ENCODE measurements around the gene ST7. TPM values are rescaled to one million over a fixed set of nuclear protein-coding genes. Genes with fewer than 3 reads are reported as not detected.

Gene ST7
- total RNA-seq, 3 donors from 2014 or later (not counting 1 experiment from before 2014, with no cell fraction given), result 9.8 to 15.7 (median 12.9) TPM

GRCh38 chr7:117247809-117248208 lies 294.5 kb downstream of the ST7 start:
- Histone ChIP-seq H3K4me1 (ENCODE audit: control insufficient read depth, insufficient read depth, low read length) (no peaks in the 10 kb centered on the region), H3K36me3 (ENCODE audit: control insufficient read depth, insufficient read depth, low read length) (no peaks in the 10 kb centered on the region), H3K9me3 (ENCODE audit: control insufficient read depth, insufficient read depth, low read length) (no peaks in the 10 kb centered on the region), H3K27ac (ENCODE audit: low read length) (no peak overlapping the region), H3K4me3 (ENCODE audit: low read length) (no peak overlapping the region), H3K27me3 (ENCODE audit: control insufficient read depth, insufficient read depth, low read length) (no peaks in the 10 kb centered on the region)
- H3K4me1 Mint-ChIP-seq, result no peaks in the 10 kb centered on the region
- H3K9me3 Mint-ChIP-seq, result peaks cover 3 to 7% of the 10 kb centered on the region in 2 donors
- intact Hi-C loops (cut with micrococcal nuclease), result no loop called here
- ATAC-seq (no peak), DNase-seq (no peak)
- TF ChIP-seq, protein P1, sequence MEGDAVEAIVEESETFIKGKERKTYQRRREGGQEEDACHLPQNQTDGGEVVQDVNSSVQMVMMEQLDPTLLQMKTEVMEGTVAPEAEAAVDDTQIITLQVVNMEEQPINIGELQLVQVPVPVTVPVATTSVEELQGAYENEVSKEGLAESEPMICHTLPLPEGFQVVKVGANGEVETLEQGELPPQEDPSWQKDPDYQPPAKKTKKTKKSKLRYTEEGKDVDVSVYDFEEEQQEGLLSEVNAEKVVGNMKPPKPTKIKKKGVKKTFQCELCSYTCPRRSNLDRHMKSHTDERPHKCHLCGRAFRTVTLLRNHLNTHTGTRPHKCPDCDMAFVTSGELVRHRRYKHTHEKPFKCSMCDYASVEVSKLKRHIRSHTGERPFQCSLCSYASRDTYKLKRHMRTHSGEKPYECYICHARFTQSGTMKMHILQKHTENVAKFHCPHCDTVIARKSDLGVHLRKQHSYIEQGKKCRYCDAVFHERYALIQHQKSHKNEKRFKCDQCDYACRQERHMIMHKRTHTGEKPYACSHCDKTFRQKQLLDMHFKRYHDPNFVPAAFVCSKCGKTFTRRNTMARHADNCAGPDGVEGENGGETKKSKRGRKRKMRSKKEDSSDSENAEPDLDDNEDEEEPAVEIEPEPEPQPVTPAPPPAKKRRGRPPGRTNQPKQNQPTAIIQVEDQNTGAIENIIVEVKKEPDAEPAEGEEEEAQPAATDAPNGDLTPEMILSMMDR (IDR thresholded peaks at IDR 0.05), result no peak
- no peak overlapping the region for H3K4me3 Mint-ChIP-seq
- WGBS (ENCODE audit: insufficient coverage), result 71% methylated on average over 4 of the region's 4 CpGs
- no peaks in the 10 kb centered on the region for H3K36me3 Mint-ChIP-seq
- no peak overlapping the region for H3K27ac Mint-ChIP-seq
- peaks cover 0 to 6% of the 10 kb centered on the region in 2 donors for H3K27me3 Mint-ChIP-seq (ENCODE audit: low read depth in 2 of 2)

GRCh38 chr7:117248829-117249228 lies 295.5 kb downstream of the ST7 start:
- intact Hi-C loops (cut with micrococcal nuclease), result no loop called here
- DNase-seq, result no peak
- 84% methylated on average over 5 of the region's 5 CpGs for WGBS (ENCODE audit: insufficient coverage)
- no peaks in the 10 kb centered on the region for H3K9me3 ChIP-seq (ENCODE audit: control insufficient read depth, insufficient read depth, low read length)
- no peak overlapping the region for H3K4me3 ChIP-seq (ENCODE audit: low read length)
- ATAC-seq, result no peak
- Mint-ChIP-seq H3K4me1 (no peaks in the 10 kb centered on the region), H3K27ac (no peak overlapping the region), H3K9me3 (peaks cover 3 to 7% of the 10 kb centered on the region in 2 donors), H3K4me3 (no peak overlapping the region), H3K27me3 (ENCODE audit: low read depth in 2 of 2) (peaks cover 0 to 3% of the 10 kb centered on the region in 2 donors), H3K36me3 (no peaks in the 10 kb centered on the region)
- H3K27ac ChIP-seq (ENCODE audit: low read length), result no peak overlapping the region
- TF ChIP-seq, protein P1 (IDR thresholded peaks at IDR 0.05), result no peak
- H3K27me3 ChIP-seq (ENCODE audit: control insufficient read depth, insufficient read depth, low read length), result no peaks in the 10 kb centered on the region
- no peaks in the 10 kb centered on the region for H3K36me3 ChIP-seq (ENCODE audit: control insufficient read depth, insufficient read depth, low read length)
- no peaks in the 10 kb centered on the region for H3K4me1 ChIP-seq (ENCODE audit: control insufficient read depth, insufficient read depth, low read length)

- Mint-ChIP-seq H3K4me3 (no peak overlapping the region), H3K4me1 (no peaks in the 10 kb centered on the region), H3K27ac (no peak overlapping the region), H3K36me3 (no peaks in the 10 kb centered on the region), H3K27me3 (ENCODE audit: low read depth in 2 of 2) (peaks cover 0 to 3% of the 10 kb centered on the region in 2 donors), H3K9me3 (peaks cover 3 to 7% of the 10 kb centered on the region in 2 donors)
- ATAC-seq (no peak), DNase-seq (no peak)
- WGBS (ENCODE audit: insufficient coverage), result 73% methylated on average over 5 of the region's 5 CpGs
- intact Hi-C loops (cut with micrococcal nuclease), result no loop called here
- TF ChIP-seq, protein P1 (IDR thresholded peaks at IDR 0.05), result no peak
- no peaks in the 10 kb centered on the region for H3K36me3 ChIP-seq (ENCODE audit: control insufficient read depth, insufficient read depth, low read length)
- no peak overlapping the region for H3K4me3 ChIP-seq (ENCODE audit: low read length)
- no peaks in the 10 kb centered on the region for H3K4me1 ChIP-seq (ENCODE audit: control insufficient read depth, insufficient read depth, low read length)
- H3K9me3 ChIP-seq (ENCODE audit: control insufficient read depth, insufficient read depth, low read length), result no peaks in the 10 kb centered on the region
- no peaks in the 10 kb centered on the region for H3K27me3 ChIP-seq (ENCODE audit: control insufficient read depth, insufficient read depth, low read length)
- no peak overlapping the region for H3K27ac ChIP-seq (ENCODE audit: low read length)
Measured at GRCh38 chr7:117249696-117250095, 296.4 kb downstream of the ST7 start.

- Histone ChIP-seq H3K27ac (ENCODE audit: low read length) (no peak overlapping the region), H3K9me3 (ENCODE audit: control insufficient read depth, insufficient read depth, low read length) (no peaks in the 10 kb centered on the region), H3K4me1 (ENCODE audit: control insufficient read depth, insufficient read depth, low read length) (no peaks in the 10 kb centered on the region), H3K36me3 (ENCODE audit: control insufficient read depth, insufficient read depth, low read length) (no peaks in the 10 kb centered on the region), H3K27me3 (ENCODE audit: control insufficient read depth, insufficient read depth, low read length) (no peaks in the 10 kb centered on the region), H3K4me3 (ENCODE audit: low read length) (no peak overlapping the region)
- peaks cover 0 to 3% of the 10 kb centered on the region in 2 donors for H3K27me3 Mint-ChIP-seq (ENCODE audit: low read depth in 2 of 2)
- no peak overlapping the region for H3K4me3 Mint-ChIP-seq
- no peak for ATAC-seq
- intact Hi-C loops (cut with micrococcal nuclease), result no loop called here
- no peak for DNase-seq
- no peak overlapping the region for H3K27ac Mint-ChIP-seq
- no peaks in the 10 kb centered on the region for H3K36me3 Mint-ChIP-seq
- H3K4me1 Mint-ChIP-seq, result no peaks in the 10 kb centered on the region
- H3K9me3 Mint-ChIP-seq, result peaks cover 3 to 7% of the 10 kb centered on the region in 2 donors
- TF ChIP-seq, protein P1 (IDR thresholded peaks at IDR 0.05), result no peak
Measured at GRCh38 chr7:117250245-117250644, 296.9 kb downstream of the ST7 start.

Data from natural killer cell (primary cell).